ENCODE data around the gene TOP1. TPM values are rescaled to one million over a fixed set of nuclear protein-coding genes. Genes with fewer than 3 reads are reported as not detected.
"Not testable (repeated sequence)": the region's sequence is repeated elsewhere in the genome, so short reads cannot be mapped to it uniquely, and the experiment has no call there.

Gene TOP1
- polyA plus RNA-seq, 5 donors = 79.1 to 101 (median 93.5) TPM

DNA sequence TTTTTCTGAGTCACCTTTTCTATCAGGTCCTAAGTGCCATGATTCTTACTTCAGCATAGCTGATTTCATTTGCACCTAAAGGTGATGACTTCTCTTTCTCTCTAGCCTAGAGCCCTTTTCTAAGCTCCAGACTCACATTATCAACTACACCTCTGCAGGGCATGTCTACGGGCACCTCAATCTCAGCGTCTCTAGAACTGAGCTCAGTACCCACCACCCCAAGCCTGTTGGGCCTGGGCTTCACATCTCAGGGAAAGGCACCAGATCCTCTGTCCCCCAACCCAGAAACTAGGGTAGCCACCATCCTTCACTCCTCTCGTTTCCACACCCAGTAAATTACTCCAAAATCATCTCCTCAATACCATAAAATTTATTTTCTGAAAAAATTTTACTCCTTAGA is 98.1 kb downstream of the TOP1 start:
- no peak for DNase-seq

DNA sequence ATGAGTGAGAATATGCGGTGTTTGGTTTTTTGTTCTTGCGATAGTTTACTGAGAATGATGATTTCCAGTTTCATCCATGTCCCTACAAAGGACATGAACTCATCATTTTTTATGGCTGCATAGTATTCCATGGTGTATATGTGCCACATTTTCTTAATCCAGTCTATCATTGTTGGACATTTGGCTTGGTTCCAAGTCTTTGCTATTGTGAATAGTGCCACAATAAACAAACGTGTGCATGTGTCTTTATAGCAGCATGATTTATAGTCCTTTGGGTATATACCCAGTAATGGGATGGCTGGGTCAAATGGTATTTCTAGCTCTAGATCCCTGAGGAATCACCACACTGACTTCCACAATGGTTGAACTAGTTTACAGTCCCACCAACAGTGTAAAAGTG is 99.7 kb downstream of the TOP1 start:
- DNase-seq = not testable (repeated sequence)

DNA sequence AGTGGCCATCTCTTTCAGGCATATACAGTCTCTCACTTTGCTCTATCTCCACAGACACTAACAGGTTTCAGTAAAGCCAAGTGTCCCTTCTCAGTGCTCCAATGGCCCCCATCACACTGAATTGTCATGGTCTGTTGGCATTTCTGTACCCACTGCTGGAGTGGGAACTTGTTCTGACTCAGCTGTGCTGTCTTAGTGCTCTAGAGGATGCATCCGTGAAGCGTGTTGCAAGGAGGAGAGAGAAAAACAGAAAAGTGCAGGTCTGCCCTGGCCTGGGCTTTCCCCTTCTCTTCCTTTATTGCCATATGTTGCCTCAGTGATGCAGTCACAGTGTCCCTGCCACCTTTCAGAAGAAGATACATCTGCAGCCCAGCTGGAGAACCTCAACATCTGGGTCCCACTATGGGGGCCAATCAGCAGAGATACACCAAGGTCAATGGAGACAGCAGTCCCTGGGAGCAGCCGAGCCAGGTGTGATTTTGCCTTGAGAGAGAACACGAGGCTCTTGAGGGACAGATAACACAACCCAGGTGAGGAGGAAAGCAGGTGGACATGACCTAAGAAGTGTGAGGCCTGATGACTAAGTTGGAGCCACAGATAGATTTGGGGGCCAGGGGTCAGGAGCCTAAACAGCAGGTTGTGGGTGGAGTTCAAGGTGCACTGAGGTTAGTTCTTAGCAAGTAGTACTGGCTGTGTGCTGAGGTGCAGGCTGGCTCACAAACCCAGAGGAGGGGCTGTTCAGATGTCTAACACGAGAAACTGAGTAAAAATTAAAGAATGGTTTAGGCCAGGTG is 103.2 kb downstream of the TOP1 start:
- no peak for DNase-seq

DNA sequence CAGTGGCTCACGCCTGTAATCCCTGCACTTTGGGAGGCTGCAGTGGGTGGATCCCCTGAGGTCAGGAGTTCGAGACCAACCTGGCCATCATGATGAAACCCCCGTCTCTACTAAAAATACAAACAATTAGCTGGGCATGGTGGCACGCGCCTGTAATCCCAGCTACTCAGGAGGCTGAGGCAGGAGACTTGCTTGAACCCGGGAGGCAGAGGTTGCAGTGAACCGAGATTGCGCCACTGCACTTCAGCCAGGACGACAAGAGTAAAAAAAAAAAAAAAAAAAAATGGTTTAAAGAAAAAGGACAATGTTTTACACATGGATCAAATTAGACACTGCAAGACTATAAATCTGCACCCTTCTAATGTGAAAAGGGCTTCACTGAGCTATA is 103.8 kb downstream of the TOP1 start:
- DNase-seq = not testable (repeated sequence)

DNA sequence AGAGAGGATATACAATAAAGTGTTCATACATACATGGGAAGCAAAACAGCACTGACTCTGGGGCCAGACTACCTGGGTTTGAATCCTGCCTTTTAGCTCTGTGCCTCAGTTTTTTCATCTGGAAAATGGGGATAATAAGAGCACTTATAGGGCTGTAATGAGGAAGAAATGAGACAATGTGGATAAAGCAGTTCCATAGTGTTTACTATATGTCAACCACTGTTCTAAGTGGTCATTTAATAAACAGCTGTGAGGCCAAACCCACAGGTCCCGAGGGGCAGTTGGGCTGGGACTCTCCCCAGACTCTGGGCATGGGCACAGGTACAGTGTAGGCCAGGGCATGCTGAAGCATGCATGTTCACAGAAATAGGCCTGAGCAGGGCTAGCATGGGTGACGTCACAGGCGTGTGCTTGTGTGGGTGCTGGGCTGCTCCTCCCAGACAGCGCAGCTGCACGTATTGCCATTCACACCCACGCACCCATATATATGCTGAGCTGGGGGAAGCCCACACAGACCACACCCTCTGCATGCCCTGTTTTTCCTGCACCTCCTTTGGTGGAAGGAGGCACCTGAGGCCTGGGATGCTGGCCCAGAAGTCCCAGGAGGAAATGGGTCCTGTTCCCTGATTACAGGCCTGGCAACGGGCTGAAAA is 105.2 kb downstream of the TOP1 start:
- no peak for DNase-seq

DNA sequence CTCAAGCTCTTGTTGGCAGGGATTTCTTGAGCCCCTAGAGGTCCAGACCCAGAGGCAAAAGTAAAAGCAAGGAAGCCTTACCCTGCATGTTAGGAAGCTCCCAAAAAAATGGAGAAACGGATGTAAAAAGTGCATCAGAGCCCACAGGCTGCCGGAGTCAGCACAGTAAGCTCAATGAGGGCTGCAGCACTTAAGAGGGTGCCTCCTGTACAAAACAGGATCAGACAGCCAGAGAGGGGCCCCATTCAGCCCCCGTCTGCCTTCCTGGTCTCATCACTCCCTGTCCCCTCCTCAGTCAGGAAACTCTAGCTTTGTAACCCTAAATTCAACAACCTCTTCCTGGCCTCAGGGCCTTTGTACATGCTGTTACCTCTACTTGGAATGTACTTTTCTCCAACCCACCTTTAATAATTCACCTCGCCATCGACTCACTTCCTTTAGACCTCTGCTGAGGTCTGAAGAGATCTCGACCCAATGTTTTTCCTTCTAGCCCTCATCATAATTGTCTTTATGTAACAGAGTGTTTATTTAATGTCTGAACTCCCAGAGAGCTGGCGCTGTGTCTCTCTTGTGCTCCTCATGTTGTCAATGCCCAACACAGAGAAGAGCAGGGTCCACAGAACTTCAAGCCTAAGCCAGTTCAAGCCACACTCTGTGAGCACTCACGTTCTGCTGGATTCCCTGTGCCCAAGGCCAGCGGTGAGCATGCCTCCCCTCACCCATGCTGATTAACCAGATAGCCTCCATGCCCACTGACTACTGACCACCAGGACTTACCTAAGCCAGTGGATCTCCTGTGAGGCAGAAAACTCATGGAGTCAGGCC is 106.0 kb downstream of the TOP1 start:
- no peak for DNase-seq

DNA sequence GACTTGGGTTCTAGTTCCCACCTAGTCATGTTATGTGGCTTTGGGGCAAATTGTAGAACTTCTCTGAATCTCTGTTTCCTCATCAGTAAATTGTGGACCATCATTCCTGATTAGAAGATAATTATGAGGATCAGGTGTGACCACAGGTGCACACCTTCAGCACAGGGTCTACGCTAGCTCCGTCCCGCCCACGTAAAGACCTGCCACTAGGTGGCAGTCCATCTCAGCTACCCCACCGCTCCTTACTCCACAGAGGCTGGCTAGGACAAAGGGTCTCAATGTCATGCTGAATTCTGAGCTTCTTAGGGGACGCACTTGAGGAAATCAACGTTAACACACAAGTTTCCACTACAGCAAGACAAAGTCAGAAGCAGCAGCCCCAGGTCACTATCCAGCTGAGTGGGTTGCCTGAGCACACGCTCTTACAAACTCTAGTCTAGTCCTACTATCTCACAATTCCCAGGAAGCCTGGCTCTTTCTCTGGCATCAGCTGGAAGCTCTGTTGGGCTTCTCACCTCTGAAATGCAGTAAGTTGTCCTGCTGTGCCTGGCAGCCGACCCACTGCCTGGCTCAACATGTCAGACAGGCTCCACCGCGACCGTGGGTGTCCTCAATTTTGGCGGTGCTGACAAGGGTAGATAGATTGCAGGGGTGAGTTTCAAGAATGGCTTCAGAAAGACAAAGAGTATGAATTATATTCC is 106.7 kb downstream of the TOP1 start:
- DNase-seq = no peak

DNA sequence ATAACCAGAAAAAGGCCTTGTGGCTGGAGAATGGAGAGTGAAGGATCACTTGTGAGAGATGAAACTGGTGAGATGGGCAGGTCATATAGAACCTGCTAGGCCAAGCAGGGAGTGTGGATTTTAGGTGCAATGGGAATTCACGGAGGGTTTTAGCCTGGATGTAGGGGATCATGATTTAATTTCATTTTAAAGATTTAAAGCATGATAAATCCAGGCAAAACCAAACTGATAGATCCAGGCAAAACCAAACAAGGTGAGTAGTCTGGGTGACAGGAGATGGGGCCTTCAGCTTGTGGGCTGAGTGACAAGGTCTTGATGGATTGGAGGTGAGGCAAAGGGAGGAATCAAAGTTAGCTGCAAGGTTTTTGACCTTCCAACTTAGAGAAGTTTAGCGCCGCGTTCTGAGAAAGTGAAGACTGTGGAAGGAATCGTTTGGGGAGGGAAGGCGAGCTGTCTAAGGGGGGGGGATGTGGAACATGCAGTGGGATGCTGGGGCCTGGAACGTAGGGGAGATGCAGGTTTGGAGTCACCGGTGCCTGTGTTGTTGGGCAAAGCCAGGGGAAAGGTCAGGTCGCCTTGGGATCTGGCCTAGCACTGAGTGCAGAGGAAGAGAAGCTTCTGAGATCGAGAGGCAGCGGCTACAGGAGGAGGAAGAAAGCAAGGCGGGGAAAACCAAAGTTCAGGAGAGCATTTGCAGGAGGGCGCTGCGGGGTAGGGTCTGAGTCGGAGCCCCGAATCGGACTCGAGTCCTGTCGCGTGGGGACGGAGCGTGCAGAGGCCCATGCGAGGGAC is 107.5 kb downstream of the TOP1 start:
- DNase-seq = no peak

DNA sequence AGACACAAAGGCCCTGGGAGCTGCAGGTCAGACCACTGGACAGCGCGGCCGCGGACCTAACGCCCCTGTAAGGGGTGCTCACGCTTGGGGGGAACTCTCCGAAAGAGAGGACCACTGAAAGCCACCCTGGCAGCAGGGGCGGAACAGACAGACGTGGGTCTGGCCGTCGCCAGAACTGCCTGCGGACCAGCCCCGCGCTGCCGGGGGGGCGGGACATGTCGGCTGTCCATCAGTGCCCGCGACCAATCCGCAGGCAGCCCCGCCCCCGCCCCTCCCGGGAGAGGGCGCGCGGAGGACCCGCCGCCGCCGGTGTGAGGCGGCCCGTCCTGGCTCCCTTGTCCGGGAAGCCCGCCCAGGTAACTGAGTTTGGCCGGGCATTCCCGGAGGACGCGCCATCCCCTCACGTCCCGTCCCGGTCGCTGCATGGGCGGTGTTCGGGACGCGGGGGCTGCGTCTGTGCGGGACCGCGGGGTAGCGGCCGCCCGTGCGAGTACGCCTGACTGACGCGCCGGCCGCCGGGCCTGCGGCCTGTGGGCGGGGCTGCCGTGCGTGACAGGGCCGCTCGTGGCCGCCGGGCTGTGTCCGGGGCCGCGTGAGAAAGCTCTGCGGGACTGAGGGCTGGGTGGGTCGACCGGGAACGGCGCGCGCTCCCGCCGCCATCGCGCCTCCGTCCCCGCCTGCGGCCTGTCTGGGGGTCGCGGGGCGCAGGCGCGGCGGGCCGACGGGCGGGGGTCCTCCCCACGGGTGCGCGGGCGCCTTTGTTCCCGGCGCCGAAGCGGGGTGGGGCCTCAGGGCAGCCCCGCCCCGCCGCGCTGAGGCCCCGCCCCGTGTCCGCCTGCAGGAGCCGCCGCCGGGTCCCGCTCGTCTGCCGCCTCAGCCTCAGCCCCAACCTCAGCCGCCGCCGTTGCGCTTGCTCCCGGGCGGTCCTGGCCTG is 108.3 kb downstream of the TOP1 start, which contains the start of gene PLCG1:
PLCG1 (plus strand) TSS at position 864 of the 934 bp plus-strand sequence. CDS start 99 bp downstream, outside the sequence.
- peak; percentile 90 to 92 for DNase-seq

DNA sequence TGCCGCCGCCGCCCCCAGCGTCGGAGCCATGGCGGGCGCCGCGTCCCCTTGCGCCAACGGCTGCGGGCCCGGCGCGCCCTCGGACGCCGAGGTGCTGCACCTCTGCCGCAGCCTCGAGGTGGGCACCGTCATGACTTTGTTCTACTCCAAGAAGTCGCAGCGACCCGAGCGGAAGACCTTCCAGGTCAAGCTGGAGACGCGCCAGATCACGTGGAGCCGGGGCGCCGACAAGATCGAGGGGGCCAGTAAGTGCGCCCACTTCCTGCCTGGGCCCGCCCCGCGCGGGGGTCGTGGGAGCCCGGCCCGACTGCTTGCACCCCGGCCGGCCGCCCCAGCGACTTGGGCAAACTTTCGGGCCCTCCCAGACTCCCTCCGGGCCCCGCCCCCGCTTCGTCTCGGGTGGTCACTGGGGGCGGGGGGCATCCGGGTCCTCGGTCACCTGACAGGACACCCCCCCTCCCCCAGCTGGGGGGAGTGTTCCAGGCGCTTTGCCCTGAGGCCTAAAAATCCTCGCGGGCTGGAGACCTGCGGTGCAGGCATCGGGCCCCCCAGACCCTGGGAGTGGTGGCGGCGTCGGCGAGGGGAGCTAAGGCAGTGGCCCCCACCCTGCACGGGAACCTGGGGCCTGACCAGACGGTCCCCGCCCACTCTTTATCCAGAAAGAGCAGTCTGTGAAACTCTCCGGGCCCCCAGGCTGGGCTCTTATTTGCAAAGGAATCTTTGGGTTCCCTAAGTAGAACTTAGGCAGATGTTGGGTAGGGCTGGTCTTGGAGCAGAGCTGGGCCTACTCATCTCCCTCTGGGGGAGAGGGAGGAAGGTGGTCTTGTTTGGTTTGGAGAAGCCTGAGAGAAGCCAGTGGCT is 109.2 kb downstream of the TOP1 start:
- peak; percentile 81 for DNase-seq

DNA sequence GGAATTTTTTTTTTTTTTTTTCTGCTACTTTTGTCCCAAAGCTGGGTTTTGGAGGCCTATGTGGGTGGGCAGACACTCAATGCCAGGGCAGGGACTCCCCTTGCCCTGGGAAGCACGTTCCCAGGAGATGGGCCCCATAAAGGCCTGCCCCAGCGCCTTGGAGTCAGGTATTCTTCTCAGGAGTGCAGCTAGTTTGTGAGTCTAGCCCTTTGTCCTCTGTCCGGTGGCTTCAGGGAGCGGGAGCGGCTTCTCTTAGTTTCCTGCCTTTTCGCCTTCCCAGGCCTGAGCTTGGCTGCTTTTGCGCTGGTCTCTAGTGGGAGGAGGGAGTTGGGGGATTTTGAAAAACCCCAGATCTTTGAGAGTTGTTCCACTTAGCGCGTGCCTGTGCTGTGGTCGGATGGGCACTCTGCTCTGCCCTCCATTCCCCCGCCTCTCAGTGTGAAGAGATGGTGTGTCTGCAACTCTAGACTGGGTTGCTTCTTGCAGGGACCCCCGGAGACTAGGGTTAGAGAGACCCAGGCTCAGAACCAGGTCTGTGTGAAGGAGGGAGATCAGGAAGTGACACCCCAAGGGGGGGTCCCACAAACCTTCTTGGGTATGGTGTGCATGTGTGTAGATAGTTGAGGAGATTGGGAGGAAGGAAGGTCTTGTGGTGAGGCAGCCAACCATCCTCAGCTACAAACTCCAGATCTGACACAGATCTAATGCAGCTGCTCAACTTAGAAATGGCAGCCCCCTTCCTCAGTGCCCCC is 110.0 kb downstream of the TOP1 start:
- peak in 1 of 2 donors; percentile 15 for DNase-seq

DNA sequence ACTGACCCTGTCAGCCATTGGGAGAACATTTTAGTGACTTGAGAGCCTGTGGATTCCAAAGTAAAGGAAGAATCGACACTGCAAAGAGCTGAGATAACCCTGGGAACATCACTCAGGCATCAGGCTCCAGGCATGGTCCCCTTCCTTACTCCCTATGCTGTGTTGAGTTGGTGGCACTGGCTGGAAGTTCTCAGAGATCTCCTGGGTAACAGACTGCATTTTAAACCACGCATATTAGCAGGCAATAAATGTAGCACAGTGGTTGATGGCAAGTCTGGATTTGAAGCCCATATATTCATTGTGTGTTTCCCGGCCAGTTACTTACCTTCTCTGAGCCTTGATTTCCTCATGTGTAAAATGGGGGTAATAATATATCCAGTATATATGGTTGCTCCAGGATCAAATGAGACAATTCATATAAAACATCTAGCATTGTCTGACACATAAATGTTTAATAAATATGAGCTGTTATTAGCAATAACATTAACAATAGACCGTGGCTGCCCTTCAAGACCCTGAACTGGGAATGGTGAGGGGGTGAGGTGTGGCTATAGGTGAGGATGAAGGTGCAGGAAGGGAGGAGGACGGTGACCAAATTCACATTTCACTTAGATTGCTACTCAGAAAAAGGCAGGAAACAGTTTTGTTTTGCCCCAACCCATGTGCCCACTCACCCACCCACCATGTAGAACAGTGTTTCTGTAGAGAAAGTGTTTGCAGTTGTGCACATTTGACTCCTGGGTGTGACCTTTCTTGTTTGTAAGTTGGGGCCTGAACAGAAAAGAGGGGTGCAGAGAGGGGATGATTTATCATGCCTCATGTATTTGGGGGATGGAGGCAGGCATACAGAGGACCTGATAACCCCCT is 110.8 kb downstream of the TOP1 start:
- DNase-seq = no peak

DNA sequence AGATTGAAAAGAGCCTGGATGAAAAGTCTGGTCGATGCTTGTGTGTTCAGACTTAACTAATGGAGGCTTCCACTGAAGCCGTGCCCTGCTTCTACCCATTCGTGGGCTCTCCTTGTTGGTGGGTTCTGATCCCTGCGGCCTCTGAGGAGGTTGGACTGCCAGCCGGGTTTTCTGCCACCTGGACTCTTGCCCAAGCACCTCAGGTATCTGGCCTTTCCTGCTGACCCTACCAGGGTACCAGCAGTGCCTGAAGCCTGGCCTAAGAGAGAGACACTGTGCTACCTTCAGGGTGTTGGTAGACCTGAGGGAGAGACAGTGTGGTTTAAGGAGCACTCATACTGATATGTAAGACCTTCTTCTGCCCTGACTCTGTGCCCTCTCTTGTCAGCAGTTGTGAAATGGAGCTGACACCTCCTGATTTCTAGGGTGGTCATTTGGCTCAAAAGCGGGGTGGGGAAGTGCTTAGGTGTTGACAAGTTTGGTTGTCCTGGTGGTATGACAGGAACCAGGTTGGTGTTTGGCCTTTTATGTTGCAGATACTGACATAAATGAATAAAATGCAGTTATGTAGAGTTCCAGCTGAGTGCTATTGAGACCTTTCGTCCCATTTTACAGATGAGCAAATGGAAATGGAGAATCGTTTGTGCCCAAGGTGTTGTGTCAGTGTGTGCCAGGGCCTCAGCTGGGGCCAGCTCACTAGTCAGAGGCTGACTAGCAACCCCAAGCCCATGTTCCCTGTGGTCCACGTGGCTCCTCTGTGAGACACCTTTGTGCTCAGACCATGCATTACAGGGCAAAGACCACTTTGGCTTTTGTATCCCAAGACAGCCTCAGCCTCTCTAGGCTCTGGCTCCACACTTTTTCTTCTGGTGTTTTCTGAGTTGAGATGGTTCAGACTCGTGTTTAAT is 111.9 kb downstream of the TOP1 start:
- no peak for DNase-seq

DNA sequence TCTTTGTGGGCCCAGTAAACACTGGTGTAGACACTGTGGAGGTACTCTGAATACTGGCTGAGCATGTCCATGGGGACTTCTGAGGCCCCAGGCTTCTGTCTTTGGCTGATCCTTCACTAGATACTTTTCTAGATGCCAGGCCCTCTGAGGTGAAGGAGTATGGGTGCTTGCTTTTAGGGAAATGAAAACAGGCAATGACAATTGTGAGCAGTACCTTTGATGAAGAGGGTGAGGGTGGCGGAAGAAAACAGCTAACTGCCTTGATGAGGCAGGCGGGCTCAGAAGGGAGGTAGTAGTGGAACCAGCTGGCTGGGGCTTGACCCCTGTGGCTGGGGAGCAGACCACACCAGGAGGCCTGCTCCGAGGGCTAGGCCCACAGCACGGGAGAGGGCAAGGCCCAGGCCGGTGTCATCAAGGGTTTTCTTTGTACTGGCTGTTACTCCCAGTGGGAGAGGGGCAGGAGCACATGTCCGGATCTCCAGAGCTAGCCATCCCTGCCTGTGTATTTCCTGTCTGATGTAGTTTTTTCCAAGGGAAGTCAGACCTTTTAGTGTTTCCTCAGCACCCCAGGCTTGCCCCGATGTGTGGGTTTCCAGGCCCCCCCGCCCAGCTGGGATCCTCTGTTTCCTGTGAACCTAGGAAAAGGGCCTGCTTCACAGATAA is 112.7 kb downstream of the TOP1 start:
- peak; percentile 19 for DNase-seq

DNA sequence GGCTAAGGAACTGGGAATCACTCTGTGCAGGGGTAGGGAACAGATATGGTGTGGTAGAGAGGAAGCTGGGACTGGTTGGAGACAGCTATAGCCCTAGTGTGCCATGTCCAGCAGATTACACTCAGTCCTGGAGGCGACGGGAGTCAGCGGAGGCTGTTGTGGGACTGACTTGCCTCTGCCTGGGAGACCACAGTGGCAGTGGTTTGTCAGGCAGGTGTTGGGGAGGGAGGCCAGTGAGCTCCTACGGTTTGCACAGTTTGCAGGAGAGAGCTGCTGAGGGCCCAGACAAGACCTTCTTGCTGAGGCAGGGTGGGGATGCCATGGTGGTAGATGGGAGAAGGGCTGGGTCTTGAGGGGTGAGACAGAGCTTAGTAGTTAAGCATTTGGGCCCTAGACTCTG is 113.6 kb downstream of the TOP1 start:
- no peak for DNase-seq
